Stomach (tissue), 4 donors: ENCODE data around the gene SNX5.

Experiments
- POLR2A ChIP-seq, 4 donors: fragments of 450-650 bp; IDR thresholded peaks; one replicate each; pipeline ENCODE4 v1.6.1; 2016; ENCODE audit warnings: antibody characterized with exemption in 4 of 4, control low read depth in 2 of 4, mild to moderate bottlenecking in 1 of 4, moderate library complexity in 1 of 4
- POLR2AphosphoS5 ChIP-seq, 3 donors: sonication (generic); formaldehyde crosslinking; IDR thresholded peaks; one replicate each; pipeline ENCODE4 v1.6.1; 2016; ENCODE audit warnings: antibody characterized with exemption in 3 of 3
- TF ChIP-seq, protein P1 (sequence below), 7 experiments: fragments of 450-650 bp in 4 of 7; fragments of 200-600 bp in 3 of 7; sonication (generic) in 3 of 7; IDR thresholded peaks; one replicate each; pipeline ENCODE4 v1.5.1; 2016 to 2019; ENCODE audit warnings: antibody characterized with exemption in 7 of 7, control low read depth in 2 of 7, mild to moderate bottlenecking in 1 of 7

DNA sequence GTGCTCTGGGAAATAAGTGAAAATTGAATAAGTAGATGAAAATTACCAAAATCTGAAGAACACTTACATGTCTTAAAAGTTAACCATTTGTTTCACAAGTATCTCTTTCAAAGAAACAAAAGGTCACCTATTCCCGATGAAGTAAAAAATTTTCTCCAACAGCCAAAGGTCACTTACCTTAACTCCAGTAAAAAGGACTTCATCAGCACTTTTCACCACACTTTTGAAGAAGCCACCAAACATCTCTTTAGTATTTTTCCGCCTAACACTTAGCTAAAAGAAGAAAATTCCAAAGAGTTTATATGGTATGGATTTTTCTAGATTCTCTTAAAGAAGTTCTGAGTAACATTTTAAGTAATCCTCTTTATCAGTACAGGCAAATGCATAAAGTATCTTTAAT, 17.3 kb downstream of the SNX5 start:
- TF ChIP-seq POLR2AphosphoS5 (IDR thresholded peaks at IDR 0.05) (no peak), POLR2A (IDR thresholded peaks at IDR 0.05) (no peak)
- TF ChIP-seq, protein P1, sequence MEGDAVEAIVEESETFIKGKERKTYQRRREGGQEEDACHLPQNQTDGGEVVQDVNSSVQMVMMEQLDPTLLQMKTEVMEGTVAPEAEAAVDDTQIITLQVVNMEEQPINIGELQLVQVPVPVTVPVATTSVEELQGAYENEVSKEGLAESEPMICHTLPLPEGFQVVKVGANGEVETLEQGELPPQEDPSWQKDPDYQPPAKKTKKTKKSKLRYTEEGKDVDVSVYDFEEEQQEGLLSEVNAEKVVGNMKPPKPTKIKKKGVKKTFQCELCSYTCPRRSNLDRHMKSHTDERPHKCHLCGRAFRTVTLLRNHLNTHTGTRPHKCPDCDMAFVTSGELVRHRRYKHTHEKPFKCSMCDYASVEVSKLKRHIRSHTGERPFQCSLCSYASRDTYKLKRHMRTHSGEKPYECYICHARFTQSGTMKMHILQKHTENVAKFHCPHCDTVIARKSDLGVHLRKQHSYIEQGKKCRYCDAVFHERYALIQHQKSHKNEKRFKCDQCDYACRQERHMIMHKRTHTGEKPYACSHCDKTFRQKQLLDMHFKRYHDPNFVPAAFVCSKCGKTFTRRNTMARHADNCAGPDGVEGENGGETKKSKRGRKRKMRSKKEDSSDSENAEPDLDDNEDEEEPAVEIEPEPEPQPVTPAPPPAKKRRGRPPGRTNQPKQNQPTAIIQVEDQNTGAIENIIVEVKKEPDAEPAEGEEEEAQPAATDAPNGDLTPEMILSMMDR (IDR thresholded peaks at IDR 0.05) = no peak
